NCI-H1105 (cell line): ENCODE data around the gene DCAF10.
"Not testable (repeated sequence)": the region's sequence is repeated elsewhere in the genome, so short reads cannot be mapped to it uniquely, and the experiment has no call there.

Source experiments
- DNase-seq: peaks from one replicate; lab custom pipeline; 2025; lab: John Stamatoyannopoulos, UW

DCAF10 gene

GRCh38 chr9:37790096-37790495 lies 10.5 kb upstream of the DCAF10 start:
- no peak for DNase-seq

GRCh38 chr9:37792122-37792521 lies 8.5 kb upstream of the DCAF10 start:
- DNase-seq, result no peak

- no peak for DNase-seq
Observed at GRCh38 chr9:37796232-37796631, 4.4 kb upstream of the DCAF10 start.

GRCh38 chr9:37798677-37799076 lies 1.9 kb upstream of the DCAF10 start:
- no peak for DNase-seq

- no peak for DNase-seq
Observed at GRCh38 chr9:37801287-37801850, 772 bp downstream of the DCAF10 start.

- no peak for DNase-seq
Observed at GRCh38 chr9:37801959-37802711, 1.5 kb downstream of the DCAF10 start.

- no peak for DNase-seq
Observed at GRCh38 chr9:37806271-37806670, 5.7 kb downstream of the DCAF10 start.

- DNase-seq, result not testable (repeated sequence)
Observed at GRCh38 chr9:37809676-37810075, 9.1 kb downstream of the DCAF10 start.

GRCh38 chr9:37811906-37812476 lies 11.4 kb downstream of the DCAF10 start:
- no peak for DNase-seq

GRCh38 chr9:37812773-37813379 lies 12.3 kb downstream of the DCAF10 start:
- DNase-seq, result no peak

- no peak for DNase-seq
Observed at GRCh38 chr9:37818849-37819248, 18.3 kb downstream of the DCAF10 start.

GRCh38 chr9:37820142-37820541 lies 19.5 kb downstream of the DCAF10 start:
- DNase-seq, result no peak

- DNase-seq, result not testable (repeated sequence)
Observed at GRCh38 chr9:37825174-37825573, 24.6 kb downstream of the DCAF10 start.

- no peak for DNase-seq
Observed at GRCh38 chr9:37827483-37828165, 27.0 kb downstream of the DCAF10 start.

- no peak for DNase-seq
Observed at GRCh38 chr9:37835821-37836220, 35.2 kb downstream of the DCAF10 start.

GRCh38 chr9:37836386-37836785 lies 35.8 kb downstream of the DCAF10 start:
- no peak for DNase-seq

- DNase-seq, result no peak
Observed at GRCh38 chr9:37839496-37840461, 39.2 kb downstream of the DCAF10 start.

- no peak for DNase-seq
Observed at GRCh38 chr9:37840560-37841194, 40.1 kb downstream of the DCAF10 start.

GRCh38 chr9:37852222-37852621 lies 51.6 kb downstream of the DCAF10 start:
- no peak for DNase-seq

GRCh38 chr9:37856551-37856950 lies 56.0 kb downstream of the DCAF10 start:
- no peak for DNase-seq

GRCh38 chr9:37859043-37859442 lies 58.4 kb downstream of the DCAF10 start:
- DNase-seq, result no peak
